PFSK-1 (cell line): ENCODE data around the gene CLEC17A.

ENCODE experiments used
- FOXP2 ChIP-seq: optimal IDR thresholded peaks from 2 replicates; pipeline ENCODE3; 2011; ENCODE audit warnings: borderline replicate concordance, control low read depth, inconsistent platforms; ENCODE audit not compliant: insufficient read depth; ENCODE audit errors: extremely low read length, extremely low read depth
- POLR2AphosphoS5 ChIP-seq: IDR thresholded peaks from 2 replicates; pipeline ENCODE4 v1.6.1; 2012; ENCODE audit warnings: low read depth, mild to moderate bottlenecking, control low read depth, low read length, moderate library complexity
- REST ChIP-seq, 2 experiments: IDR thresholded peaks; 2 replicates each; pipeline versions ENCODE4 v1.6.1 to v1.8.0; 2011 to 2012; ENCODE audit warnings: low read depth in 2 of 2, low read length in 2 of 2, control low read depth in 1 of 2, inconsistent platforms in 1 of 2, mild to moderate bottlenecking in 1 of 2, moderate library complexity in 1 of 2; ENCODE audit not compliant: insufficient read depth in 1 of 2
- SIN3A ChIP-seq: IDR thresholded peaks from 2 replicates; pipeline ENCODE4 v1.6.1; 2012; ENCODE audit warnings: mild to moderate bottlenecking, low read length, moderate library complexity, borderline replicate concordance; ENCODE audit not compliant: insufficient read depth
- TAF1 ChIP-seq: IDR thresholded peaks from 2 replicates; pipeline ENCODE4 v1.6.1; 2012; ENCODE audit warnings: low read length, control low read depth, borderline replicate concordance; ENCODE audit not compliant: insufficient read depth

Gene CLEC17A

GRCh38 chr19:14661372-14661924 is 78.6 kb downstream of the CLEC17A start:
- TF ChIP-seq REST (IDR thresholded peaks at IDR 0.05; ENCODE audit: insufficient read depth in 1 of 2, low read depth in 2 of 2, low read length in 2 of 2) (no peak), POLR2AphosphoS5 (no peak), TAF1 (no peak), SIN3A (no peak), FOXP2 (no peak)
